Testis (tissue), 3 donors: Measurements from ENCODE around the gene DHRS3. TPM values are rescaled to one million over a fixed set of nuclear protein-coding genes. Genes with fewer than 3 reads are reported as not detected.

Experiments
- DNase-seq: peaks from one replicate; pipeline ENCODE4 v3.0.0-alpha.2; 2019
- H3K27ac ChIP-seq, 2 donors: fragments of 200-600 bp; sonication (generic); one replicate each; pipeline ENCODE4 v1.5.1; 2019
- H3K27me3 ChIP-seq: fragments of 200-600 bp; sonication (generic); one replicate; pipeline ENCODE4 v1.5.1; 2019
- H3K36me3 ChIP-seq: fragments of 200-600 bp; sonication (generic); one replicate; pipeline ENCODE4 v1.5.1; 2017; ENCODE audit warnings: low read depth; ENCODE audit errors: missing control alignments
- H3K4me1 ChIP-seq: fragments of 200-600 bp; sonication (generic); one replicate; pipeline ENCODE4 v1.5.1; 2019
- H3K4me3 ChIP-seq, 2 donors: fragments of 200-600 bp; sonication (generic); one replicate each; pipeline ENCODE4 v1.5.1; 2017 to 2019
- H3K9me3 ChIP-seq: fragments of 200-600 bp; sonication (generic); one replicate; pipeline ENCODE4 v1.5.1; 2017
- POLR2A ChIP-seq: fragments of 450-650 bp; IDR thresholded peaks from one replicate; pipeline ENCODE4 v1.6.1; 2017; ENCODE audit warnings: antibody characterized with exemption, mild to moderate bottlenecking, moderate library complexity
- WGBS, 2 donors: methylation state at CpG; one replicate each; pipeline ENCODE4 v1.1.5; 2018; 5-methylcytosine and 5-hydroxymethylcytosine counted together
- intact Hi-C: fragments of 100-400 bp; cut with DNase I; formaldehyde crosslinking; loops from one replicate; pipeline ENCODE4 v1.15.1; 2023; ENCODE audit warnings: low total_unique reads
- polyA plus RNA-seq: library from polyadenylated mRNA; stranded (reverse); fragments of 350-450 nt; fragmentation: Illumina TruSeq; extraction: RNeasy Lipid Tissue Mini Kit (QIAGEN cat#74804); gene quantifications from one replicate; pipeline ENCODE4 v1.2.3, GENCODE V29; 2014; ENCODE audit warnings: low read depth, low replicate concordance; ENCODE audit not compliant: insufficient read depth
- total RNA-seq, 2 donors: library from RNA; depleted of rRNA; stranded (reverse); fragments of >200 nt; gene quantifications; one replicate each; pipeline ENCODE4 v1.2.3, GENCODE V29; 2016
- TF ChIP-seq, protein P1 (sequence below), 3 experiments: fragments of 450-650 bp in 2 of 3; fragments of 200-600 bp in 1 of 3; sonication (generic) in 1 of 3; IDR thresholded peaks; one replicate each; pipeline ENCODE4 v1.5.1; 2016 to 2019; ENCODE audit warnings: antibody characterized with exemption in 3 of 3, mild to moderate bottlenecking in 2 of 3, moderate library complexity in 1 of 3

DHRS3 gene
- total and polyA plus RNA-seq, 3 donors from 2014 or later = 27.1 to 38.7 (median 30.2) TPM

DNA sequence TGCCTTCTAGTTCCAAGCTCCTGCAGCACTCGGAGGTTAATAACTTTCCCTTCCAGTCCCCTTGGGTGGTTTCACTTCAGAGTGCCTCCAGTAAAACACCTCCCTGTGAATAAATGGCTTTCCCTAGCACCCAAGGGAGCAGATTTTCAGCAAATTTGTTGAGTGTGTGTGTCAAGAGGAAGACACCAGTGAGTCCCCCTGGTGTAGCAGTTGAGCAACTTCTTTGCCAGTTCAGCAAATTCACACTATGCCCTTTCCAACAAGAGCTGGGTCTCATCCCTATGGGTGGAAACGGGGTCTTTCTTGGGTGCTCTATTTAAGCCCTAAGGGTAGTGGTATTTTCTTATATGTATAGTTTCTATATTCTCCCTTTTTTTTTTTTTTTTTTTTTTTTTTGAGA, 25.1 kb upstream of the DHRS3 start:
- intact Hi-C loops = no loop called here
- H3K27me3 ChIP-seq = no peaks in the 10 kb centered on the region
- DNase-seq = no peak
- H3K36me3 ChIP-seq = no peaks in the 10 kb centered on the region
- no peak overlapping the region for H3K4me3 ChIP-seq
- no peak for TF ChIP-seq POLR2A
- TF ChIP-seq, protein P1, sequence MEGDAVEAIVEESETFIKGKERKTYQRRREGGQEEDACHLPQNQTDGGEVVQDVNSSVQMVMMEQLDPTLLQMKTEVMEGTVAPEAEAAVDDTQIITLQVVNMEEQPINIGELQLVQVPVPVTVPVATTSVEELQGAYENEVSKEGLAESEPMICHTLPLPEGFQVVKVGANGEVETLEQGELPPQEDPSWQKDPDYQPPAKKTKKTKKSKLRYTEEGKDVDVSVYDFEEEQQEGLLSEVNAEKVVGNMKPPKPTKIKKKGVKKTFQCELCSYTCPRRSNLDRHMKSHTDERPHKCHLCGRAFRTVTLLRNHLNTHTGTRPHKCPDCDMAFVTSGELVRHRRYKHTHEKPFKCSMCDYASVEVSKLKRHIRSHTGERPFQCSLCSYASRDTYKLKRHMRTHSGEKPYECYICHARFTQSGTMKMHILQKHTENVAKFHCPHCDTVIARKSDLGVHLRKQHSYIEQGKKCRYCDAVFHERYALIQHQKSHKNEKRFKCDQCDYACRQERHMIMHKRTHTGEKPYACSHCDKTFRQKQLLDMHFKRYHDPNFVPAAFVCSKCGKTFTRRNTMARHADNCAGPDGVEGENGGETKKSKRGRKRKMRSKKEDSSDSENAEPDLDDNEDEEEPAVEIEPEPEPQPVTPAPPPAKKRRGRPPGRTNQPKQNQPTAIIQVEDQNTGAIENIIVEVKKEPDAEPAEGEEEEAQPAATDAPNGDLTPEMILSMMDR (IDR thresholded peaks at IDR 0.05) = no peak
- no peak overlapping the region for H3K27ac ChIP-seq
- WGBS, 2 donors = 92 to 93% methylated on average over 2 of the region's 2 CpGs
- H3K4me1 ChIP-seq = no peaks in the 10 kb centered on the region
- H3K9me3 ChIP-seq = no peaks in the 10 kb centered on the region

GRCh38 chr1:12640958-12641272, 22.9 kb upstream of the DHRS3 start:
- H3K9me3 ChIP-seq = no peaks in the 10 kb centered on the region
- TF ChIP-seq POLR2A = no peak
- TF ChIP-seq, protein P1 (IDR thresholded peaks at IDR 0.05) = no peak
- H3K27me3 ChIP-seq = no peaks in the 10 kb centered on the region
- no peak overlapping the region for H3K4me3 ChIP-seq
- H3K36me3 ChIP-seq = no peaks in the 10 kb centered on the region
- no peak overlapping the region for H3K27ac ChIP-seq
- no peak for DNase-seq
- H3K4me1 ChIP-seq = peaks cover 6% of the 10 kb centered on the region
- intact Hi-C loops = no loop called here

DNA sequence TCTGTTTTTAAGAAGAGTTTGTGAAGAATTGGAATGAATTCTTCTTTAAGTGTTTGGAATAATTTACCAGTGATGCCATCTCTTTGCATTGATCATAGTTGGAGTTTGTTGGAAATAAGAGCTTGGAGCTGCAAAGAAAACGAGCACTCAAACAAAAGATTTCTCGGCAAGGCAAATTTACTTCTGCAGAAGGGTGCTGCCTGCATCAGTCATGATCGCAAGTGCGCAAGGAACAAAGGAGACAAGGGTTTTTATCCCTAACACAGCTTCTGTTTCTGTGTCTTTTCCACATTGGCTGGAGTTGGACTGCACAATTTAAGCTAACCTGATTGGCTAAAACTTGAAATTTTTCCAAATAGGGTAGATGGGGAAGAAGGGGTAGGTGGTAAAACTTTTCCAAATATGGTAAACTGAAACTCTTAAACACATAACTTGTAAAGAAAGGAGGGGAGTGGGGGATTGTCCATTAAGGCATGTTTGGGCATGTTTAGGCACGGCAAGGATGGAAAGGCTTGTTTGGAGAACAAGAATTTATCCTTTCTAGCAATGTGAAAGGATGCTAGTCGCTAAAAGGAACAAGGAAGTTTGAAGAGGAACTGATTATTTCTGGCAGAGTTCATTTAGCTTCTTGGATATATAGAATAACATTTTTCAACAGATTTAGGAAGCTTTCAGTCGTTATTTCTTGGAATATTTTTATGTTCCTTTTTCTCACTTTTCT, 22.4 kb upstream of the DHRS3 start:
- intact Hi-C loops = no loop called here

GRCh38 chr1:12637693-12638092, 19.7 kb upstream of the DHRS3 start:
- no peak overlapping the region for H3K4me3 ChIP-seq
- H3K4me1 ChIP-seq = peaks cover 6% of the 10 kb centered on the region
- no peaks in the 10 kb centered on the region for H3K9me3 ChIP-seq
- H3K27ac ChIP-seq = no peak overlapping the region
- intact Hi-C loops = no loop called here
- no peaks in the 10 kb centered on the region for H3K36me3 ChIP-seq
- no peaks in the 10 kb centered on the region for H3K27me3 ChIP-seq
- DNase-seq = no peak
- no peak for TF ChIP-seq POLR2A
- TF ChIP-seq, protein P1 (IDR thresholded peaks at IDR 0.05) = no peak
- WGBS, 2 donors = 88 to 89% methylated on average over 8 of the region's 8 CpGs

More for the DNA sequence above, 22.4 kb upstream of the DHRS3 start:
- no peak overlapping the region for H3K4me3 ChIP-seq
- no peaks in the 10 kb centered on the region for H3K27me3 ChIP-seq
- no peak for TF ChIP-seq POLR2A
- TF ChIP-seq, protein P1 (IDR thresholded peaks at IDR 0.05) = no peak
- peaks cover 6% of the 10 kb centered on the region for H3K4me1 ChIP-seq
- no peak for DNase-seq
- H3K36me3 ChIP-seq = no peaks in the 10 kb centered on the region
- H3K9me3 ChIP-seq = no peaks in the 10 kb centered on the region
- H3K27ac ChIP-seq = no peak overlapping the region
- 93 to 94% methylated on average over 7 of the region's 7 CpGs for WGBS, 2 donors
